ENCODE data around the gene ROPN1L.

DNA sequence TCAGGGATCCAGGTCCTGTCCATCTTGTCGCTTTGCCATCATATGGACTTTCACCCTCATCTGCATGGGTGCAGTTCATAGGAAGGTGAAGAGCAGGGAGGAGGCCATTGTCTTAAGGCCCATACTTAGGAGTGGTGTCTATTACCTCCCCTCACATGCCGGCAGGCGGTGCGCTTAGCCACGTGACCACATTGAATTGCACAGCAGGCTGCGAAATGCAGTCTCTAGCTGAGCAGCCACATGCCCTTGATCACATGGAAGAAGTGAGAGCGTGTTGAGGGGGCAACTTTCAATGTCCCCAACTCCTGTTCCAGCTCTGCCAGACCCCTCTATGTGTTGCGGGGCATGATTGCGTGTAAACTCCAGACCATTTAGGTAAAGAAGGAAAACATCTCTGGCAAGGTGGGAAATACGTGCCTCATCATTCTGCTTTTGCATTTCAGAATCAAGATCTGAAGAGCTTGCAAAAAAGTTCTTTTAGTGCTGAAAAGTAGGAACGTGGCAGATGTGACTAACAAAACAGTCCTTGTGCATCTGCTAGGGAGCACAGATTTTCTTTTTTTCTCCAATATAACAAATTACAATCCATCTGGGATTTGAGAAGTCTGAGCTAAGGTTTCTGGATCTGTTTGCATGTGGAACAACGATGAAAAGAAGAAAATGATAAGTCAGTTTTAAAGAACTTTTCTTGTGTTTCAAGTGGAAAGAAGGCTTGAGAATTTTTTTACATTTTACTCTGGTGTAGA lies 34.4 kb downstream of the ROPN1L start:
- TF ChIP-seq, protein P1, sequence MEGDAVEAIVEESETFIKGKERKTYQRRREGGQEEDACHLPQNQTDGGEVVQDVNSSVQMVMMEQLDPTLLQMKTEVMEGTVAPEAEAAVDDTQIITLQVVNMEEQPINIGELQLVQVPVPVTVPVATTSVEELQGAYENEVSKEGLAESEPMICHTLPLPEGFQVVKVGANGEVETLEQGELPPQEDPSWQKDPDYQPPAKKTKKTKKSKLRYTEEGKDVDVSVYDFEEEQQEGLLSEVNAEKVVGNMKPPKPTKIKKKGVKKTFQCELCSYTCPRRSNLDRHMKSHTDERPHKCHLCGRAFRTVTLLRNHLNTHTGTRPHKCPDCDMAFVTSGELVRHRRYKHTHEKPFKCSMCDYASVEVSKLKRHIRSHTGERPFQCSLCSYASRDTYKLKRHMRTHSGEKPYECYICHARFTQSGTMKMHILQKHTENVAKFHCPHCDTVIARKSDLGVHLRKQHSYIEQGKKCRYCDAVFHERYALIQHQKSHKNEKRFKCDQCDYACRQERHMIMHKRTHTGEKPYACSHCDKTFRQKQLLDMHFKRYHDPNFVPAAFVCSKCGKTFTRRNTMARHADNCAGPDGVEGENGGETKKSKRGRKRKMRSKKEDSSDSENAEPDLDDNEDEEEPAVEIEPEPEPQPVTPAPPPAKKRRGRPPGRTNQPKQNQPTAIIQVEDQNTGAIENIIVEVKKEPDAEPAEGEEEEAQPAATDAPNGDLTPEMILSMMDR (IDR thresholded peaks at IDR 0.05), result no peak
- no peak for TF ChIP-seq EZH2 (IDR thresholded peaks at IDR 0.05; ENCODE audit: borderline replicate concordance, insufficient read depth, low read depth, low read length, poor library complexity, severe bottlenecking)
